Raji (cell line): ENCODE results near the gene RBM23.

Experiments used
- POLR2A ChIP-seq: IDR thresholded peaks from 2 replicates; pipeline ENCODE4 v1.6.1; 2011; ENCODE audit warnings: low read depth, low read length, control low read depth; ENCODE audit not compliant: insufficient read depth

Gene RBM23

GRCh38 chr14:22923746-22924145, 4.8 kb upstream of the RBM23 start:
- no peak for TF ChIP-seq POLR2A

- TF ChIP-seq POLR2A, result no peak
Observed at GRCh38 chr14:22922294-22922693, 3.3 kb upstream of the RBM23 start.

- no peak for TF ChIP-seq POLR2A
Observed at GRCh38 chr14:22920697-22921096, 1.7 kb upstream of the RBM23 start.

- TF ChIP-seq POLR2A, result no peak
Observed at GRCh38 chr14:22919601-22919921, 612 bp upstream of the RBM23 start.

- TF ChIP-seq POLR2A, result no peak
Observed at GRCh38 chr14:22915886-22916521, 2.9 kb downstream of the RBM23 start.

- no peak for TF ChIP-seq POLR2A
Observed at GRCh38 chr14:22910916-22911315, 8.0 kb downstream of the RBM23 start.

GRCh38 chr14:22908601-22909000, 10.3 kb downstream of the RBM23 start:
- TF ChIP-seq POLR2A, result no peak

GRCh38 chr14:22907429-22907828, 11.5 kb downstream of the RBM23 start:
- TF ChIP-seq POLR2A, result no peak

- TF ChIP-seq POLR2A, result no peak
Observed at GRCh38 chr14:22906073-22906472, 12.9 kb downstream of the RBM23 start.

GRCh38 chr14:22905627-22906026, 13.3 kb downstream of the RBM23 start:
- no peak for TF ChIP-seq POLR2A

- no peak for TF ChIP-seq POLR2A
Observed at GRCh38 chr14:22903742-22904087, 15.2 kb downstream of the RBM23 start.

GRCh38 chr14:22901799-22902198, 17.1 kb downstream of the RBM23 start:
- no peak for TF ChIP-seq POLR2A

- no peak for TF ChIP-seq POLR2A
Observed at GRCh38 chr14:22900081-22900799, 18.7 kb downstream of the RBM23 start.

- no peak for TF ChIP-seq POLR2A
Observed at GRCh38 chr14:22898302-22899090, 20.5 kb downstream of the RBM23 start.

- no peak for TF ChIP-seq POLR2A
Observed at GRCh38 chr14:22897357-22897756, 21.6 kb downstream of the RBM23 start.

- TF ChIP-seq POLR2A, result no peak
Observed at GRCh38 chr14:22896760-22897159, 22.2 kb downstream of the RBM23 start.

- no peak for TF ChIP-seq POLR2A
Observed at GRCh38 chr14:22896356-22896755, 22.6 kb downstream of the RBM23 start.

- TF ChIP-seq POLR2A, result no peak
Observed at GRCh38 chr14:22895402-22895801, 23.5 kb downstream of the RBM23 start.
